Kidney (tissue), 14 donors: ENCODE measurements around the gene TSC2. TPM values are rescaled to one million over a fixed set of nuclear protein-coding genes. Genes with fewer than 3 reads are reported as not detected.
A peak's percentile ranks its signal among the peaks of the same experiment; 100 is the strongest.
"Not testable (repeated sequence)": the region's sequence is repeated elsewhere in the genome, so short reads cannot be mapped to it uniquely, and the experiment has no call there.

Experiments
- DNase-seq, 5 donors: peaks; one replicate each; pipeline ENCODE4 v3.0.0-alpha.2; 2013 to 2020
- FAIRE-seq: peaks from 2 replicates; lab custom pipeline; 2012; peaks lifted over from hg19 to GRCh38; lab: Jason Lieb, UNC
- H3K27ac ChIP-seq, 2 donors: one replicate each; pipeline ENCODE4 v1.7.0; 2013; ENCODE audit warnings: low read depth in 2 of 2, low read length in 2 of 2, inconsistent platforms in 1 of 2
- H3K27me3 ChIP-seq: one replicate; pipeline ENCODE4 v1.7.1; 2013; ENCODE audit warnings: low read length, inconsistent platforms; ENCODE audit not compliant: control insufficient read depth, insufficient read depth
- H3K36me3 ChIP-seq, 3 donors: one replicate each; pipeline versions ENCODE4 v1.7.0 to v1.7.1; 2013; ENCODE audit warnings: low read length in 3 of 3, control low read depth in 1 of 3, inconsistent platforms in 1 of 3; ENCODE audit not compliant: insufficient read depth in 3 of 3, control insufficient read depth in 2 of 3
- H3K4me1 ChIP-seq, 3 donors: one replicate each; pipeline versions ENCODE4 v1.7.0 to v1.7.1; 2013; ENCODE audit warnings: low read length in 3 of 3, inconsistent platforms in 1 of 3, low read depth in 1 of 3; ENCODE audit not compliant: control insufficient read depth in 2 of 3, insufficient read depth in 2 of 3
- H3K4me3 ChIP-seq, 3 donors: one replicate each; pipeline versions ENCODE4 v1.7.0 to v1.8.1; 2013; ENCODE audit warnings: low read length in 3 of 3, control low read depth in 1 of 3, inconsistent platforms in 1 of 3
- H3K9ac ChIP-seq, 3 donors: one replicate each; pipeline versions ENCODE4 v1.7.0 to v1.7.1; 2013; ENCODE audit warnings: low read length in 3 of 3, control low read depth in 1 of 3, inconsistent platforms in 1 of 3
- H3K9me3 ChIP-seq, 3 donors: one replicate each; pipeline versions ENCODE4 v1.7.0 to v1.7.1; 2013; ENCODE audit warnings: low read length in 3 of 3, control low read depth in 1 of 3, inconsistent platforms in 1 of 3; ENCODE audit not compliant: control insufficient read depth in 2 of 3, insufficient read depth in 1 of 3
- intact Hi-C: fragments of 100-400 bp; cut with DNase I; formaldehyde crosslinking; loops from one replicate; pipeline ENCODE4 v1.11.1; 2022
- polyA plus RNA-seq: library from polyadenylated mRNA; stranded (reverse); fragments of 350-450 nt; fragmentation: Illumina TruSeq; extraction: RNeasy Lipid Tissue Mini Kit (QIAGEN cat#74804); gene quantifications from one replicate; pipeline ENCODE4 v1.2.3, GENCODE V29; 2014; ENCODE audit warnings: low read depth, low replicate concordance; ENCODE audit not compliant: insufficient read depth
- total RNA-seq: library from RNA; stranded (reverse); fragmentation: NEBNext Ultra II Directional; extraction: Animal tissue kit (Norgen Biotek cat#: 25700); gene quantifications from one replicate; pipeline ENCODE4 v1.2.1, GENCODE V29; 2021
- TF ChIP-seq, protein P1 (sequence below): IDR thresholded peaks from 3 replicates; pipeline ENCODE4 v1.5.1; 2012; ENCODE audit warnings: mild to moderate bottlenecking, moderate library complexity, borderline replicate concordance; ENCODE audit not compliant: insufficient read depth; ENCODE audit errors: extremely low read depth
- donor health status: control.
- donor health status: control.
- donor health status: control.
- donor health status: control.
- donor health status: control.
- donor health status: DM: yes; HTN: yes; CAD: no.
- donor health status: Normal renal cell carcinoma (clear cell type).

TSC2 gene
- total and polyA plus RNA-seq, 2 donors from 2014 or later = 40.0 to 151 TPM

DNA sequence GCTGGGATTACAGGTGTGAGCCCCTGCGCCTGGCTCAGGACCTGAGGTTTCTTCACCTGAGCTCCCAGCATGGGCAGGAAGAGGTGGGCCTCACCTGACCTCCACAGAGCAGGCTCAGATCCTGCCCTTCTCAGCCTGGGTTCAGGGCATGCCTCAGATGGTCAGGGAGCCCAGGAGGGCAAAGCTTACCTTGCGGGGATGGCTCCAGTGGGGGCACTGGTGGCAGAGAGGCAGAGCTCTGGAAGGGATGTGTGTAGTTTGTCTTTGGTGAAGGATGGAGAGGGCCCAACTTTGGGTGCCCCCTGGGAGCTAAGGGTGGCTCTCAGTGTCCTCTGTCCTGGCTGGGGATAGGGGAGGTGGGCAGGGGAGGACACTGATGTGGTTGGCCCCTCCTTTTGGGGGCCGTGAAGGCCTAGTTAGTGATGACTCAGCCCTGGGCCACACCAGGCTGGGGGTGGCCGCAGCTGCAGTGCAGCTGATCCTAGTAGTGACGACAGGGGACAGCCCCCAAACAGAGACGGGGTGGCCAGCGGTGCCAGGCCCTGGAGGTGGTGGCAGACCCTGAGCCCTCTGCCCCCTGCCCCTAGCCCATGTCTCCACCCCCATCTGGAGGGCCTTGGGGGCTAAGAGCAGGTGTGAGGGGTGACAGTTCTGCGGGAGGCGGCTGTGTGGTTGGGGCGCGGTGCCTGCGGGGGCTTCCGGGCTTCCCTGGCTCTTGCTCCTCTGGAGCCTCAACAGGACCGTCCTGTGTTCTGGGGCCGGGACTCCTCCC lies 15.3 kb upstream of the TSC2 start:
- Histone ChIP-seq H3K27ac (peak overlapping the region; percentile 76 to 82), H3K9ac (no peak overlapping the region), H3K4me3 (peak overlapping the region in 1 of 3 donors; percentile 60), H3K9me3 (no peaks in the 10 kb centered on the region), H3K4me1 (peaks cover 0 to 37% (median 0%) of the 10 kb centered on the region in 3 donors), H3K27me3 (no peaks in the 10 kb centered on the region), H3K36me3 (peaks cover 0 to 3% (median 0%) of the 10 kb centered on the region in 3 donors)
- TF ChIP-seq, protein P1, sequence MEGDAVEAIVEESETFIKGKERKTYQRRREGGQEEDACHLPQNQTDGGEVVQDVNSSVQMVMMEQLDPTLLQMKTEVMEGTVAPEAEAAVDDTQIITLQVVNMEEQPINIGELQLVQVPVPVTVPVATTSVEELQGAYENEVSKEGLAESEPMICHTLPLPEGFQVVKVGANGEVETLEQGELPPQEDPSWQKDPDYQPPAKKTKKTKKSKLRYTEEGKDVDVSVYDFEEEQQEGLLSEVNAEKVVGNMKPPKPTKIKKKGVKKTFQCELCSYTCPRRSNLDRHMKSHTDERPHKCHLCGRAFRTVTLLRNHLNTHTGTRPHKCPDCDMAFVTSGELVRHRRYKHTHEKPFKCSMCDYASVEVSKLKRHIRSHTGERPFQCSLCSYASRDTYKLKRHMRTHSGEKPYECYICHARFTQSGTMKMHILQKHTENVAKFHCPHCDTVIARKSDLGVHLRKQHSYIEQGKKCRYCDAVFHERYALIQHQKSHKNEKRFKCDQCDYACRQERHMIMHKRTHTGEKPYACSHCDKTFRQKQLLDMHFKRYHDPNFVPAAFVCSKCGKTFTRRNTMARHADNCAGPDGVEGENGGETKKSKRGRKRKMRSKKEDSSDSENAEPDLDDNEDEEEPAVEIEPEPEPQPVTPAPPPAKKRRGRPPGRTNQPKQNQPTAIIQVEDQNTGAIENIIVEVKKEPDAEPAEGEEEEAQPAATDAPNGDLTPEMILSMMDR = no peak
- peak in 1 of 5 donors; percentile 54 for DNase-seq
- no peak for FAIRE-seq
- intact Hi-C loops = no loop called here

GRCh38 chr16:2033057-2033908 lies 14.5 kb upstream of the TSC2 start:
- H3K4me1 ChIP-seq = peaks cover 0 to 36% (median 0%) of the 10 kb centered on the region in 3 donors
- no peaks in the 10 kb centered on the region for H3K9me3 ChIP-seq
- DNase-seq = peak in 4 of 5 donors; percentile 66 to 88 (median 84)
- intact Hi-C loops = no loop called here
- peaks cover 0 to 4% (median 0%) of the 10 kb centered on the region in 3 donors for H3K36me3 ChIP-seq
- H3K27ac ChIP-seq = peak overlapping the region; percentile 76 to 82
- no peak for FAIRE-seq
- H3K27me3 ChIP-seq = no peaks in the 10 kb centered on the region
- TF ChIP-seq, protein P1 = no peak
- no peak overlapping the region for H3K9ac ChIP-seq
- H3K4me3 ChIP-seq = peak overlapping the region in 2 of 3 donors; percentile 38 to 60

DNA sequence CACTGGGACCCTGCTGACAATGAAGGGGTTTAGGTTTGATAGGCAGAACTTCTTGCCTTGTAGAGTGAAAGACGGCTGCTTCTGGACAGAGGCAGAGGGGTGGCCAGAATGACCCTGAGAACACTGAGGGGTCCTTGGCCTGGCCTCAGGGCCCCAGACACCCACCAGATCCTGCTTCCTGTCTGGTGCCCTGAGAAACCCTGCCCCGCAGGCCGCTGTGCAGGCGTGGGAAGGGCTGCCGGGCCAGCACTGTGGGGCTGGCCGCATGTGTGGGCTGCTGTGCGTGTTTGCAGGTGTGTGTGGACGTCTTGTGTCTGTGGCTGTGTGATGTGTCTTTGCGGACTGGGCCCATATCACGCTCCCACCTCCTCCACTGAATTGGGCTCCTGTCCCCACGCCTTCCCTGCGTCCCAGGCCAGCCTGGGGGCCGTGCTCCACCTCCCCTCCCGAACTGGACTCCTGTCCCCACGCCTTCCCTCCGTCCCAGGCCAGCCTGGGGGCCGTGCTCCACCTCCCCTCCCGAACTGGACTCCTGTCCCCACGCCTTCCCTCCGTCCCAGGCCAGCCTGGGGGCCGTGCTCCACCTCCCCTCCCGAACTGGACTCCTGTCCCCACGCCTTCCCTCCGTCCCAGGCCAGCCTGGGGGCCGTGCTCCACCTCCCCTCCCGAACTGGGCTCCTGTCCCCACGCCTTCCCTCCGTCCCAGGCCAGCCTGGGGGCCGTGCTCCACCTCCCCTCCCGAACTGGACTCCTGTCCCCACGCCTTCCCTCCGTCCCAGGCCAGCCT lies 13.7 kb upstream of the TSC2 start:
- Histone ChIP-seq H3K27ac (peak overlapping the region; percentile 76 to 82), H3K4me3 (peak overlapping the region in 2 of 3 donors; percentile 38 to 60), H3K4me1 (peaks cover 0 to 39% (median 0%) of the 10 kb centered on the region in 3 donors)
- H3K9ac ChIP-seq, DNase-seq, FAIRE-seq, H3K9me3 ChIP-seq, H3K36me3 ChIP-seq, intact Hi-C loops, H3K27me3 ChIP-seq: not testable (repeated sequence)
